HEK293 (cell line): ENCODE measurements around the gene MPV17L2.

Source experiments
- EGR2 ChIP-seq: fragments of 450-650 bp; formaldehyde crosslinking; IDR thresholded peaks from 2 replicates; pipeline ENCODE4 v1.5.1; 2016; ENCODE audit warnings: low read depth, missing biosample characterization, missing genetic modification characterization
- GFI1B ChIP-seq: fragments of 450-650 bp; formaldehyde crosslinking; IDR thresholded peaks from 2 replicates; pipeline ENCODE4 v1.5.1; 2016; ENCODE audit warnings: missing biosample characterization, missing genetic modification characterization
- GLI4 ChIP-seq: fragments of 450-650 bp; formaldehyde crosslinking; IDR thresholded peaks from 2 replicates; pipeline ENCODE4 v1.5.1; 2016; ENCODE audit warnings: missing biosample characterization, missing genetic modification characterization
- HOXA7 ChIP-seq: sonication (generic); formaldehyde crosslinking; IDR thresholded peaks from 2 replicates; pipeline ENCODE4 v1.8.1; 2022; ENCODE audit warnings: missing genetic modification reagents, borderline replicate concordance
- KLF8 ChIP-seq: fragments of 450-650 bp; formaldehyde crosslinking; IDR thresholded peaks from 2 replicates; pipeline ENCODE4 v1.5.1; 2016; ENCODE audit warnings: missing biosample characterization, missing genetic modification characterization
- SCRT1 ChIP-seq: fragments of 450-650 bp; formaldehyde crosslinking; IDR thresholded peaks from 2 replicates; pipeline ENCODE4 v1.5.1; 2016; ENCODE audit warnings: missing biosample characterization, missing genetic modification characterization, borderline replicate concordance
- SETDB1 ChIP-seq: IDR thresholded peaks from one replicate; pipeline ENCODE4 v1.6.1; 2017; ENCODE audit warnings: mild to moderate bottlenecking, low read length, moderate library complexity, mixed read lengths; ENCODE audit not compliant: insufficient read length
- SP2 ChIP-seq: fragments of 450-650 bp; formaldehyde crosslinking; IDR thresholded peaks from 2 replicates; pipeline ENCODE4 v1.5.1; 2016; ENCODE audit warnings: missing biosample characterization, missing genetic modification characterization
- ZBTB21 ChIP-seq: fragments of 450-650 bp; formaldehyde crosslinking; IDR thresholded peaks from 2 replicates; pipeline ENCODE4 v1.5.1; 2017; ENCODE audit warnings: missing biosample characterization, missing genetic modification characterization
- ZBTB26 ChIP-seq: fragments of 450-650 bp; formaldehyde crosslinking; optimal IDR thresholded peaks from 2 replicates; pipeline ENCODE3; 2016; ENCODE audit warnings: missing biosample characterization, mild to moderate bottlenecking, missing genetic modification characterization
- ZBTB6 ChIP-seq: fragments of 450-650 bp; formaldehyde crosslinking; IDR thresholded peaks from 2 replicates; pipeline ENCODE4 v1.5.1; 2017; ENCODE audit warnings: missing biosample characterization, missing genetic modification characterization
- ZBTB7A ChIP-seq: fragments of 450-650 bp; formaldehyde crosslinking; IDR thresholded peaks from 2 replicates; pipeline ENCODE4 v1.5.1; 2016; ENCODE audit warnings: low read depth, missing biosample characterization, missing genetic modification characterization
- ZNF132 ChIP-seq: fragments of 450-650 bp; formaldehyde crosslinking; IDR thresholded peaks from 2 replicates; pipeline ENCODE4 v1.5.1; 2017; ENCODE audit warnings: missing biosample characterization, missing genetic modification characterization, borderline replicate concordance
- ZNF16 ChIP-seq: fragments of 450-650 bp; formaldehyde crosslinking; IDR thresholded peaks from 2 replicates; pipeline ENCODE4 v1.5.1; 2016; ENCODE audit warnings: low read depth, missing biosample characterization, missing genetic modification characterization
- ZNF169 ChIP-seq: fragments of 450-650 bp; formaldehyde crosslinking; IDR thresholded peaks from 2 replicates; pipeline ENCODE4 v1.5.1; 2016; ENCODE audit warnings: missing biosample characterization, missing genetic modification characterization
- ZNF2 ChIP-seq: fragments of 450-650 bp; formaldehyde crosslinking; IDR thresholded peaks from 2 replicates; pipeline ENCODE4 v1.5.1; 2016; ENCODE audit warnings: missing biosample characterization, missing genetic modification characterization
- ZNF211 ChIP-seq: fragments of 450-650 bp; formaldehyde crosslinking; IDR thresholded peaks from 2 replicates; pipeline ENCODE4 v1.5.1; 2016; ENCODE audit warnings: low read depth, missing biosample characterization, missing genetic modification characterization
- ZNF23 ChIP-seq: fragments of 450-650 bp; formaldehyde crosslinking; IDR thresholded peaks from 2 replicates; pipeline ENCODE4 v1.5.1; 2016; ENCODE audit warnings: missing biosample characterization, missing genetic modification characterization, borderline replicate concordance
- ZNF274 ChIP-seq, 2 experiments: fragments of 200-500 bp in 1 of 2; fragments of 450-650 bp in 1 of 2; sonication (Bioruptor generic) in 1 of 2; formaldehyde crosslinking in 1 of 2; IDR thresholded peaks; 2 replicates each; pipeline versions ENCODE4 v1.5.1 to v1.6.1; 2014 to 2016; ENCODE audit warnings: borderline replicate concordance in 1 of 2, inconsistent platforms in 1 of 2, low read length in 1 of 2, missing biosample characterization in 1 of 2, missing genetic modification characterization in 1 of 2
- ZNF335 ChIP-seq: fragments of 450-650 bp; formaldehyde crosslinking; conservative IDR thresholded peaks from 2 replicates; pipeline ENCODE4 v1.5.1; 2016; ENCODE audit warnings: missing biosample characterization, missing genetic modification characterization
- ZNF404 ChIP-seq: fragments of 450-650 bp; formaldehyde crosslinking; IDR thresholded peaks from 2 replicates; pipeline ENCODE4 v1.5.1; 2017; ENCODE audit warnings: missing biosample characterization, missing genetic modification characterization
- ZNF510 ChIP-seq: fragments of 450-650 bp; formaldehyde crosslinking; IDR thresholded peaks from 2 replicates; pipeline ENCODE4 v1.5.1; 2018; ENCODE audit warnings: mild to moderate bottlenecking, missing genetic modification characterization, missing biosample characterization; ENCODE audit not compliant: insufficient replicate concordance
- ZNF544 ChIP-seq: fragments of 450-650 bp; formaldehyde crosslinking; IDR thresholded peaks from 2 replicates; pipeline ENCODE4 v1.5.0; 2017; ENCODE audit warnings: missing biosample characterization, missing genetic modification characterization
- ZNF571 ChIP-seq: fragments of 450-650 bp; formaldehyde crosslinking; IDR thresholded peaks from 2 replicates; pipeline ENCODE4 v1.5.0; 2017; ENCODE audit warnings: missing biosample characterization, missing genetic modification characterization
- ZNF626 ChIP-seq: fragments of 450-650 bp; sonication (Bioruptor Pico); formaldehyde crosslinking; IDR thresholded peaks from 2 replicates; pipeline ENCODE4 v1.5.1; 2018; ENCODE audit warnings: missing biosample characterization, missing genetic modification characterization, inconsistent platforms
- ZNF629 ChIP-seq: fragments of 450-650 bp; formaldehyde crosslinking; IDR thresholded peaks from 2 replicates; pipeline ENCODE4 v1.5.1; 2017; ENCODE audit warnings: missing biosample characterization, missing genetic modification characterization
- ZNF645 ChIP-seq: fragments of 450-650 bp; formaldehyde crosslinking; IDR thresholded peaks from 2 replicates; pipeline ENCODE4; 2016; ENCODE audit warnings: missing biosample characterization, missing genetic modification characterization
- ZNF654 ChIP-seq: fragments of 450-650 bp; formaldehyde crosslinking; IDR thresholded peaks from 2 replicates; pipeline ENCODE4 v1.5.1; 2016; ENCODE audit warnings: low read depth, missing biosample characterization, missing genetic modification characterization
- ZNF658 ChIP-seq: fragments of 450-650 bp; formaldehyde crosslinking; IDR thresholded peaks from 2 replicates; pipeline ENCODE4; 2016; ENCODE audit warnings: missing biosample characterization, missing genetic modification characterization
- ZNF768 ChIP-seq: fragments of 450-650 bp; formaldehyde crosslinking; IDR thresholded peaks from 2 replicates; pipeline ENCODE4 v1.5.1; 2018; ENCODE audit warnings: missing biosample characterization, mild to moderate bottlenecking, missing genetic modification characterization
- ZSCAN30 ChIP-seq: fragments of 450-650 bp; IDR thresholded peaks from 2 replicates; pipeline ENCODE4 v1.5.1; 2018; ENCODE audit warnings: missing biosample characterization, mild to moderate bottlenecking, missing genetic modification characterization, moderate library complexity
- TF ChIP-seq, protein P1 (sequence below): fragments of 450-650 bp; formaldehyde crosslinking; IDR thresholded peaks from 2 replicates; pipeline ENCODE4 v1.5.1; 2016; ENCODE audit warnings: missing biosample characterization, missing genetic modification characterization
- TF ChIP-seq, protein P2 (sequence below): fragments of 450-650 bp; formaldehyde crosslinking; IDR thresholded peaks from 2 replicates; pipeline ENCODE4 v1.5.1; 2016; ENCODE audit warnings: missing biosample characterization, missing genetic modification characterization
- TF ChIP-seq, protein P3 (sequence below): fragments of 450-650 bp; formaldehyde crosslinking; IDR thresholded peaks from 2 replicates; pipeline ENCODE4 v1.5.1; 2016; ENCODE audit warnings: missing biosample characterization, missing genetic modification characterization

Gene MPV17L2

GRCh38 chr19:18204394-18205199 lies 11.6 kb downstream of the MPV17L2 start (continued):
- TF ChIP-seq ZNF132 (tag by site-specific recombination) (no peak), ZNF16 (tag by site-specific recombination) (no peak), ZNF654 (tag by site-specific recombination) (no peak), GLI4 (no peak), ZNF211 (tag by site-specific recombination) (no peak), ZNF645 (tag by site-specific recombination) (no peak), ZNF274 (IDR thresholded peaks at IDR 0.05; ENCODE audit: low read length) (no peak), ZNF274 (tag by site-specific recombination; IDR thresholded peaks at IDR 0.05; ENCODE audit: borderline replicate concordance) (no peak), SP2 (no peak), HOXA7 (CRISPR knock-in tag) (no peak), ZNF404 (tag by site-specific recombination) (no peak), ZNF510 (tag by site-specific recombination) (no peak), ZNF2 (tag by site-specific recombination) (no peak), ZBTB26 (tag by site-specific recombination) (no peak), KLF8 (tag by site-specific recombination) (peak; percentile 83; the same call in 1 of the 2 replicates), ZBTB7A (tag by site-specific recombination) (0 out of 2 replicates have a peak, but pooled peaks have one; percentile 29), ZNF629 (no peak), SCRT1 (tag by site-specific recombination) (no peak), ZNF571 (tag by site-specific recombination) (no peak), ZNF658 (tag by site-specific recombination) (no peak), ZNF768 (tag by site-specific recombination) (no peak), EGR2 (tag by site-specific recombination) (no peak), ZBTB21 (tag by site-specific recombination) (no peak), ZBTB6 (tag by site-specific recombination) (no peak), ZNF23 (tag by site-specific recombination) (no peak), ZSCAN30 (no peak), GFI1B (tag by site-specific recombination) (no peak), ZNF626 (no peak), ZNF169 (tag by site-specific recombination) (no peak), ZNF544 (tag by site-specific recombination) (no peak), ZNF335 (tag by site-specific recombination) (peak; percentile 89), SETDB1 (no peak)
- TF ChIP-seq, protein P1, sequence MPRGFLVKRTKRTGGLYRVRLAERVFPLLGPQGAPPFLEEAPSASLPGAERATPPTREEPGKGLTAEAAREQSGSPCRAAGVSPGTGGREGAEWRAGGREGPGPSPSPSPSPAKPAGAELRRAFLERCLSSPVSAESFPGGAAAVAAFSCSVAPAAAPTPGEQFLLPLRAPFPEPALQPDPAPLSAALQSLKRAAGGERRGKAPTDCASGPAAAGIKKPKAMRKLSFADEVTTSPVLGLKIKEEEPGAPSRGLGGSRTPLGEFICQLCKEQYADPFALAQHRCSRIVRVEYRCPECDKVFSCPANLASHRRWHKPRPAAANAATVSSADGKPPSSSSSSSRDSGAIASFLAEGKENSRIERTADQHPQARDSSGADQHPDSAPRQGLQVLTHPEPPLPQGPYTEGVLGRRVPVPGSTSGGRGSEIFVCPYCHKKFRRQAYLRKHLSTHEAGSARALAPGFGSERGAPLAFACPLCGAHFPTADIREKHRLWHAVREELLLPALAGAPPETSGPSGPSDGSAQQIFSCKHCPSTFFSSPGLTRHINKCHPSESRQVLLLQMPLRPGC = no peak
- TF ChIP-seq, protein P2, sequence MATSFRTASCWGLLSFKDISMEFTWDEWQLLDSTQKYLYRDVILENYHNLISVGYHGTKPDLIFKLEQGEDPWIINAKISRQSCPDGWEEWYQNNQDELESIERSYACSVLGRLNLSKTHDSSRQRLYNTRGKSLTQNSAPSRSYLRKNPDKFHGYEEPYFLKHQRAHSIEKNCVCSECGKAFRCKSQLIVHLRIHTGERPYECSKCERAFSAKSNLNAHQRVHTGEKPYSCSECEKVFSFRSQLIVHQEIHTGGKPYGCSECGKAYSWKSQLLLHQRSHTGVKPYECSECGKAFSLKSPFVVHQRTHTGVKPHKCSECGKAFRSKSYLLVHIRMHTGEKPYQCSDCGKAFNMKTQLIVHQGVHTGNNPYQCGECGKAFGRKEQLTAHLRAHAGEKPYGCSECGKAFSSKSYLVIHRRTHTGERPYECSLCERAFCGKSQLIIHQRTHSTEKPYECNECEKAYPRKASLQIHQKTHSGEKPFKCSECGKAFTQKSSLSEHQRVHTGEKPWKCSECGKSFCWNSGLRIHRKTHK (tag by site-specific recombination) = no peak
- TF ChIP-seq, protein P3, sequence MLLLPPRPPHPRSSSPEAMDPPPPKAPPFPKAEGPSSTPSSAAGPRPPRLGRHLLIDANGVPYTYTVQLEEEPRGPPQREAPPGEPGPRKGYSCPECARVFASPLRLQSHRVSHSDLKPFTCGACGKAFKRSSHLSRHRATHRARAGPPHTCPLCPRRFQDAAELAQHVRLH (tag by site-specific recombination) = peak; percentile 56; the same call in 1 of the 2 replicates
